ENCODE measurements around the gene DMRTC2.
A peak's percentile ranks its signal among the peaks of the same experiment; 100 is the strongest.

DMRTC2 gene

GRCh38 chr19:41895745-41896580, 51.1 kb downstream of the DMRTC2 start:
- peaks cover 13 to 34% of the 10 kb centered on the region in 2 donors for H3K36me3 ChIP-seq (replicated peaks in 1 of 2; ENCODE audit: control insufficient read depth in 2 of 2, insufficient read depth in 2 of 2, low read length in 2 of 2)
- no CpG with 5 or more reads among the region's 19 CpGs for WGBS, 2 donors (ENCODE audit: extremely low coverage in 2 of 2, insufficient read length in 2 of 2, insufficient replicate concordance in 1 of 2)
- H3K27me3 ChIP-seq (ENCODE audit: control insufficient read depth in 3 of 3, insufficient read depth in 3 of 3, low read depth in 1 of 3, low read length in 3 of 3), result no peaks in the 10 kb centered on the region
- peak overlapping the region; percentile 53 for H2BK5ac ChIP-seq (ENCODE audit: low read length)
- no peak overlapping the region for H2BK120ac ChIP-seq (ENCODE audit: low read depth, low read length)
- no peak overlapping the region for H4K8ac ChIP-seq (ENCODE audit: low read depth, low read length)
- no peak overlapping the region for H2BK12ac ChIP-seq (ENCODE audit: low read length)
- peaks cover 6% of the 10 kb centered on the region for H3K79me1 ChIP-seq (ENCODE audit: low read depth, low read length)
- peak overlapping the region in 1 of 2 donors; percentile 66 for H3K4me3 ChIP-seq (ENCODE audit: low read length in 2 of 2)
- no peak overlapping the region for H3K4ac ChIP-seq (ENCODE audit: low read length)
- H3K4me1 ChIP-seq (ENCODE audit: control insufficient read depth in 2 of 2, insufficient read depth in 1 of 2, low read depth in 1 of 2, low read length in 2 of 2), result no peaks in the 10 kb centered on the region
- no peaks in the 10 kb centered on the region for H3K9me3 ChIP-seq (replicated peaks in 1 of 2; ENCODE audit: control insufficient read depth in 2 of 2, insufficient read depth in 1 of 2, low read depth in 1 of 2, low read length in 2 of 2)
- no peak overlapping the region for H3K27ac ChIP-seq (replicated peaks; ENCODE audit: low read length)
- H4K91ac ChIP-seq (ENCODE audit: low read depth, low read length, poor library complexity), result no peak overlapping the region
- no peak overlapping the region for H3K4me2 ChIP-seq (ENCODE audit: insufficient read depth, low read length, poor library complexity, severe bottlenecking)
- H3K23ac ChIP-seq (ENCODE audit: low read depth, low read length, poor library complexity), result peak overlapping the region; percentile 43
- no peak overlapping the region for H2BK15ac ChIP-seq (ENCODE audit: low read length)
- no peak for DNase-seq (ENCODE audit: low spot score)
- H3K14ac ChIP-seq (ENCODE audit: low read length), result peak overlapping the region; percentile 21
- peak overlapping the region; percentile 48 for H3K18ac ChIP-seq (ENCODE audit: low read length)
- H3K9ac ChIP-seq (ENCODE audit: low read depth, low read length, poor library complexity), result peak overlapping the region; percentile 44
- H2AFZ ChIP-seq (ENCODE audit: low read length), result no peak overlapping the region
- peak overlapping the region; percentile 63 for H2AK5ac ChIP-seq (ENCODE audit: low read depth, low read length)

DNA sequence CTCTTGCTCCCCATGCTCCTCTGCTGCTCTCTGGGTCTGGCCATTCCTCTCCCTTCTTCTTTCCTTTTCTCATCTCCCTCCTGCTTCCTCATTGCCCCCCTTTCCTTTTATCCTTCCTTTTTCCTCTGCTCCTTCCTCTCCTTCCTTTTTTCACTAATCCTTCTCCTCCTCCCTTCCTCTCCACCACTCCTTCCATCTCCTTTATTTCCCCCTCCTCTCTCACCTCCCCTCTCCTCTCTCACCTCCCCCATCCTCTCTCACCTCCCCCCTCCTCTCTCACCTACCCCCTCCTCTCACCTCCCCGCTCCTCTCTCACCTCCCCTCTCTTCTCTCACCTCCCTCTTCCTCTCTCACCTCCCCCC, 51.7 kb downstream of the DMRTC2 start:
- H3K23ac ChIP-seq (ENCODE audit: low read depth, low read length, poor library complexity), result peak overlapping the region; percentile 43
- no peak overlapping the region for H4K8ac ChIP-seq (ENCODE audit: low read depth, low read length)
- H3K4ac ChIP-seq (ENCODE audit: low read length), result no peak overlapping the region
- no peak overlapping the region for H4K91ac ChIP-seq (ENCODE audit: low read depth, low read length, poor library complexity)
- H2AFZ ChIP-seq (ENCODE audit: low read length), result no peak overlapping the region
- no peak overlapping the region for H3K14ac ChIP-seq (ENCODE audit: low read length)
- WGBS, 2 donors (ENCODE audit: extremely low coverage in 2 of 2, insufficient read length in 2 of 2, insufficient replicate concordance in 1 of 2), result no CpG with 5 or more reads among the region's 1 CpG
- no peak overlapping the region for H2AK5ac ChIP-seq (ENCODE audit: low read depth, low read length)
- no peak overlapping the region for H2BK120ac ChIP-seq (ENCODE audit: low read depth, low read length)
- H3K4me3 ChIP-seq (ENCODE audit: low read length in 2 of 2), result no peak overlapping the region
- H3K18ac ChIP-seq (ENCODE audit: low read length), result no peak overlapping the region
- no peak overlapping the region for H2BK12ac ChIP-seq (ENCODE audit: low read length)
- peak overlapping the region; percentile 44 for H3K9ac ChIP-seq (ENCODE audit: low read depth, low read length, poor library complexity)
- peaks cover 12 to 38% of the 10 kb centered on the region in 2 donors for H3K36me3 ChIP-seq (replicated peaks in 1 of 2; ENCODE audit: control insufficient read depth in 2 of 2, insufficient read depth in 2 of 2, low read length in 2 of 2)
- H2BK5ac ChIP-seq (ENCODE audit: low read length), result no peak overlapping the region
- H3K79me1 ChIP-seq (ENCODE audit: low read depth, low read length), result peaks cover 6% of the 10 kb centered on the region
- no peak overlapping the region for H2BK15ac ChIP-seq (ENCODE audit: low read length)
- no peak for DNase-seq (ENCODE audit: low spot score)
- H3K9me3 ChIP-seq (replicated peaks in 1 of 2; ENCODE audit: control insufficient read depth in 2 of 2, insufficient read depth in 1 of 2, low read depth in 1 of 2, low read length in 2 of 2), result no peaks in the 10 kb centered on the region
- H3K4me2 ChIP-seq (ENCODE audit: insufficient read depth, low read length, poor library complexity, severe bottlenecking), result no peak overlapping the region
- no peaks in the 10 kb centered on the region for H3K4me1 ChIP-seq (ENCODE audit: control insufficient read depth in 2 of 2, insufficient read depth in 1 of 2, low read depth in 1 of 2, low read length in 2 of 2)
- no peaks in the 10 kb centered on the region for H3K27me3 ChIP-seq (ENCODE audit: control insufficient read depth in 3 of 3, insufficient read depth in 3 of 3, low read depth in 1 of 3, low read length in 3 of 3)
- H3K27ac ChIP-seq (replicated peaks; ENCODE audit: low read length), result no peak overlapping the region

DNA sequence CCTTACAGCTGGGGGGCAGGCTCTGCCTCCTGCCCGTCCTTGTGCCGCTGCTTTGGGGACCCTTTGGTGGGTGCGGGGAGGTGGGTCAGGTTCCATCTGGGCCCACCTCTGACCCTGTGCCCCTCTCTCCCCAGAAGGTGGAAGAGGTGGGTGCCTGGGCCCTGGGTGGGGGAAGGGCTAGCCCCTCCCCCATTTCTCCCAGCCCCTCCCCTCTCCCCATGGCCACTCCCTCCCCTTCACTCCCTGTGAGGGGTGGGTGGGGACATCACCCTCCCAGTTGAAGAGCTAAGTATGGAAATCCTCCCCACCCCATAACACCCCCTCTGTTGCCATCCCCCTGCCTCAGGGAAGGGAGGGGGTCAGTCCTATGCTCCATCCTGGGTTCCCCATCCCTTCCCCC, 52.3 kb downstream of the DMRTC2 start:
- H3K23ac ChIP-seq (ENCODE audit: low read depth, low read length, poor library complexity), result no peak overlapping the region
- H2AFZ ChIP-seq (ENCODE audit: low read length), result no peak overlapping the region
- H3K79me1 ChIP-seq (ENCODE audit: low read depth, low read length), result peaks cover under 1% of the 10 kb centered on the region
- no peak overlapping the region for H3K14ac ChIP-seq (ENCODE audit: low read length)
- H3K27me3 ChIP-seq (ENCODE audit: control insufficient read depth in 3 of 3, insufficient read depth in 3 of 3, low read depth in 1 of 3, low read length in 3 of 3), result no peaks in the 10 kb centered on the region
- no peak overlapping the region for H2BK5ac ChIP-seq (ENCODE audit: low read length)
- no peak overlapping the region for H3K4me2 ChIP-seq (ENCODE audit: insufficient read depth, low read length, poor library complexity, severe bottlenecking)
- peaks cover 18 to 44% of the 10 kb centered on the region in 2 donors for H3K36me3 ChIP-seq (replicated peaks in 1 of 2; ENCODE audit: control insufficient read depth in 2 of 2, insufficient read depth in 2 of 2, low read length in 2 of 2)
- no peak overlapping the region for H3K18ac ChIP-seq (ENCODE audit: low read length)
- H3K9me3 ChIP-seq (replicated peaks in 1 of 2; ENCODE audit: control insufficient read depth in 2 of 2, insufficient read depth in 1 of 2, low read depth in 1 of 2, low read length in 2 of 2), result no peaks in the 10 kb centered on the region
- no peak overlapping the region for H2BK15ac ChIP-seq (ENCODE audit: low read length)
- no peak overlapping the region for H3K27ac ChIP-seq (replicated peaks; ENCODE audit: low read length)
- no peak overlapping the region for H2BK120ac ChIP-seq (ENCODE audit: low read depth, low read length)
- no peak overlapping the region for H4K8ac ChIP-seq (ENCODE audit: low read depth, low read length)
- H3K9ac ChIP-seq (ENCODE audit: low read depth, low read length, poor library complexity), result no peak overlapping the region
- H2AK5ac ChIP-seq (ENCODE audit: low read depth, low read length), result no peak overlapping the region
- WGBS, 2 donors (ENCODE audit: extremely low coverage in 2 of 2, insufficient read length in 2 of 2, insufficient replicate concordance in 1 of 2), result no CpG with 5 or more reads among the region's 3 CpGs
- DNase-seq (ENCODE audit: low spot score), result no peak
- H3K4me3 ChIP-seq (ENCODE audit: low read length in 2 of 2), result no peak overlapping the region
- no peak overlapping the region for H2BK12ac ChIP-seq (ENCODE audit: low read length)
- no peaks in the 10 kb centered on the region for H3K4me1 ChIP-seq (ENCODE audit: control insufficient read depth in 2 of 2, insufficient read depth in 1 of 2, low read depth in 1 of 2, low read length in 2 of 2)
- no peak overlapping the region for H3K4ac ChIP-seq (ENCODE audit: low read length)
- no peak overlapping the region for H4K91ac ChIP-seq (ENCODE audit: low read depth, low read length, poor library complexity)

GRCh38 chr19:41897820-41898219, 53.0 kb downstream of the DMRTC2 start:
- no peaks in the 10 kb centered on the region for H3K79me1 ChIP-seq (ENCODE audit: low read depth, low read length)
- H3K36me3 ChIP-seq (replicated peaks in 1 of 2; ENCODE audit: control insufficient read depth in 2 of 2, insufficient read depth in 2 of 2, low read length in 2 of 2), result peaks cover 21 to 51% of the 10 kb centered on the region in 2 donors

More at GRCh38 chr19:41897820-41898219, 53.0 kb downstream of the DMRTC2 start:
- no peak overlapping the region for H2AFZ ChIP-seq (ENCODE audit: low read length)
- no peak overlapping the region for H3K4ac ChIP-seq (ENCODE audit: low read length)
- H3K9me3 ChIP-seq (replicated peaks in 1 of 2; ENCODE audit: control insufficient read depth in 2 of 2, insufficient read depth in 1 of 2, low read depth in 1 of 2, low read length in 2 of 2), result no peaks in the 10 kb centered on the region
- H3K23ac ChIP-seq (ENCODE audit: low read depth, low read length, poor library complexity), result no peak overlapping the region
- no peak overlapping the region for H3K4me3 ChIP-seq (ENCODE audit: low read length in 2 of 2)
- H2BK15ac ChIP-seq (ENCODE audit: low read length), result no peak overlapping the region
- no peak overlapping the region for H2BK12ac ChIP-seq (ENCODE audit: low read length)
- H3K4me1 ChIP-seq (ENCODE audit: control insufficient read depth in 2 of 2, insufficient read depth in 1 of 2, low read depth in 1 of 2, low read length in 2 of 2), result no peaks in the 10 kb centered on the region
- no peak overlapping the region for H2BK5ac ChIP-seq (ENCODE audit: low read length)
- no peak overlapping the region for H2BK120ac ChIP-seq (ENCODE audit: low read depth, low read length)
- no peak overlapping the region for H3K14ac ChIP-seq (ENCODE audit: low read length)
- DNase-seq (ENCODE audit: low spot score), result no peak
- no peak overlapping the region for H3K27ac ChIP-seq (replicated peaks; ENCODE audit: low read length)
- no peak overlapping the region for H3K18ac ChIP-seq (ENCODE audit: low read length)
- no peak overlapping the region for H3K9ac ChIP-seq (ENCODE audit: low read depth, low read length, poor library complexity)
- no peak overlapping the region for H2AK5ac ChIP-seq (ENCODE audit: low read depth, low read length)
- no peak overlapping the region for H4K8ac ChIP-seq (ENCODE audit: low read depth, low read length)
- no peaks in the 10 kb centered on the region for H3K27me3 ChIP-seq (ENCODE audit: control insufficient read depth in 3 of 3, insufficient read depth in 3 of 3, low read depth in 1 of 3, low read length in 3 of 3)
- no CpG with 5 or more reads among the region's 24 CpGs for WGBS, 2 donors (ENCODE audit: extremely low coverage in 2 of 2, insufficient read length in 2 of 2, insufficient replicate concordance in 1 of 2)
- H3K4me2 ChIP-seq (ENCODE audit: insufficient read depth, low read length, poor library complexity, severe bottlenecking), result no peak overlapping the region
- H4K91ac ChIP-seq (ENCODE audit: low read depth, low read length, poor library complexity), result no peak overlapping the region
